ENCODE data around the gene SSBP2.
"Not testable (repeated sequence)": the region's sequence is repeated elsewhere in the genome, so short reads cannot be mapped to it uniquely, and the experiment has no call there.

Gene SSBP2

DNA sequence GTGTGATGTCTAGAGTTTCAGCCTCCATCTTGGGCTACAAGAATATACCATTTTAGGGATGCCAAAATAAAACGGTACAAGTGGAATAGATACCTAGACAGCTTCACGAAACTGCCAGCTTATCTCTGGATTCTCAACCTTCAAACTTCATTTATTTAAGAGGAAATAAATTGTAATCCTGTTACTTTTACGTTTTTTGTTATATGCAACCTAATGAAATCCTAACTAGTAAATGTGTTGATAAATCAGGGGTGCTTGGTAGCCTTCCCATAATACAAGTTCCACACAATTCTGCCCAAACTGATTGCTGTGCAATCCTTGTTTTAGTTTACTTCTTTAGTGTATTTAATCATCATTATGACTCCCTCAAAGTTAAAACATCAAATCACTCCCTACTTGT, 75.5 kb downstream of the SSBP2 start:
- TF ChIP-seq, protein P1, sequence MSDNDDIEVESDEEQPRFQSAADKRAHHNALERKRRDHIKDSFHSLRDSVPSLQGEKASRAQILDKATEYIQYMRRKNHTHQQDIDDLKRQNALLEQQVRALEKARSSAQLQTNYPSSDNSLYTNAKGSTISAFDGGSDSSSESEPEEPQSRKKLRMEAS (IDR thresholded peaks at IDR 0.05; ENCODE audit: low read depth, low read length) = no peak
- TF ChIP-seq, protein P2, sequence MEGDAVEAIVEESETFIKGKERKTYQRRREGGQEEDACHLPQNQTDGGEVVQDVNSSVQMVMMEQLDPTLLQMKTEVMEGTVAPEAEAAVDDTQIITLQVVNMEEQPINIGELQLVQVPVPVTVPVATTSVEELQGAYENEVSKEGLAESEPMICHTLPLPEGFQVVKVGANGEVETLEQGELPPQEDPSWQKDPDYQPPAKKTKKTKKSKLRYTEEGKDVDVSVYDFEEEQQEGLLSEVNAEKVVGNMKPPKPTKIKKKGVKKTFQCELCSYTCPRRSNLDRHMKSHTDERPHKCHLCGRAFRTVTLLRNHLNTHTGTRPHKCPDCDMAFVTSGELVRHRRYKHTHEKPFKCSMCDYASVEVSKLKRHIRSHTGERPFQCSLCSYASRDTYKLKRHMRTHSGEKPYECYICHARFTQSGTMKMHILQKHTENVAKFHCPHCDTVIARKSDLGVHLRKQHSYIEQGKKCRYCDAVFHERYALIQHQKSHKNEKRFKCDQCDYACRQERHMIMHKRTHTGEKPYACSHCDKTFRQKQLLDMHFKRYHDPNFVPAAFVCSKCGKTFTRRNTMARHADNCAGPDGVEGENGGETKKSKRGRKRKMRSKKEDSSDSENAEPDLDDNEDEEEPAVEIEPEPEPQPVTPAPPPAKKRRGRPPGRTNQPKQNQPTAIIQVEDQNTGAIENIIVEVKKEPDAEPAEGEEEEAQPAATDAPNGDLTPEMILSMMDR (IDR thresholded peaks at IDR 0.05; ENCODE audit: low read depth, low read length) = no peak
- TF ChIP-seq MYC (IDR thresholded peaks at IDR 0.05; ENCODE audit: low read depth, low read length) = no peak
- no peak for TF ChIP-seq POLR2A (IDR thresholded peaks at IDR 0.05; ENCODE audit: extremely low read depth, insufficient read length)
- no peak overlapping the region for H3K4me3 ChIP-seq (ENCODE audit: low read depth, low read length)
- DNase-seq (ENCODE audit: low read depth) = no peak

DNA sequence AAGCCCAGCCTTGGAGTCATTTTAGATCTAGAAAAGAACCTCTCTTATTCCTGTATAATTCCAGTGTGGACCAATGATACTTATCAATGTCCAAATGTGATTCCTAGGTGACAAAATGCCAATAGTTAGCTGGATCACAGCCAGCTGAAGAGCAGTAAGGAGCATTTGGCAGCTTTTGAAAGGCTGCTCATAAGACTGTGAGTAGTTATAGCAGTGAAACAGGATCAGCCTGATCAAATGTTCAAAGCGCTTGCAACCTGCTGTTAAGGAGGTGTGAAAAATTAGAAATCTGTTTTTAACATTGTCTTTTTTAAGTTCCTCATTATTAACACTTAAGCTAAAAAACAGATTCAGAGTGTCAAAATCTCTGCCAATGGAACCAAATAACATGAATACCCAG, 85.1 kb downstream of the SSBP2 start:
- TF ChIP-seq MYC (IDR thresholded peaks at IDR 0.05; ENCODE audit: low read depth, low read length) = no peak
- TF ChIP-seq, protein P1 (IDR thresholded peaks at IDR 0.05; ENCODE audit: low read depth, low read length) = no peak
- no peak for TF ChIP-seq POLR2A (IDR thresholded peaks at IDR 0.05; ENCODE audit: extremely low read depth, insufficient read length)
- TF ChIP-seq, protein P2 (IDR thresholded peaks at IDR 0.05; ENCODE audit: low read depth, low read length) = no peak
- H3K4me3 ChIP-seq (ENCODE audit: low read depth, low read length) = no peak overlapping the region
- DNase-seq (ENCODE audit: low read depth) = no peak

DNA sequence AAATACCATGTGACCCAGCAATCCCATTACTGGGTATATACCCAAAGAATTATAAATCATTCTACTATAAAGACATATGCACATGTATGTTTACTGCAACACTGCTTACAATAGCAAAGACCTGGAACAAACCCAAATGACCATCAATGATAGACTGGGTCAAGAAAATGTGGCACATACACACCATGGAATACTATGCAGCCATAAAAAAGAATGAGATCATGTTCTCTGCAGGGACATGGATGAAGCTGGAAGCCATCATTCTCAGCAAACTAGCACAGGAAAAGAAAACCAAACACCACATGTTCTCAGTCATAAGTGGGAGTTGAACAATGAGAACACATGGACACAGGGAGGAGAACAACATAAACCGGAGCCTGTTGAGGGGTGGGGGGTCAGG, 90.3 kb downstream of the SSBP2 start:
- DNase-seq (ENCODE audit: low read depth); H3K4me3 ChIP-seq (ENCODE audit: low read depth, low read length): not testable (repeated sequence)

DNA sequence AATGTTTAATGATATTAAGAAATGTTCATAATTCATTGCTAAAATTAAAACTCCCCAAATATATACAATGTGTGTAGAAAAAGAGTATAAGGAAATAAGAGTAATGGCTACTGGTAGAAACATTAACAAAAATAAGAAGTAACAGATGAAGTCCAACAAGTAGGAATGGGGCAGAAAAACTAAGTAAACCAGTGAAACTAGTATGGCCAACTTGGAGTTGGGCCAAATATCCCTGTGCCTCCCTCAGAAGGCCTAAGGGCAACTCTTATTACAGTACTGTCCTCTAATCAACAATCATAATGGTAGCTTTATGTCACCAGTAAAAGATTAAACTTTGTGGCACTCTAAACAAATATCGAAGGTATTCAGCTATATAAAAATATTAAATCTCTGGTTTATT, 93.5 kb downstream of the SSBP2 start:
- DNase-seq (ENCODE audit: low read depth) = no peak
- TF ChIP-seq POLR2A (IDR thresholded peaks at IDR 0.05; ENCODE audit: extremely low read depth, insufficient read length) (no peak), MYC (IDR thresholded peaks at IDR 0.05; ENCODE audit: low read depth, low read length) (no peak)
- TF ChIP-seq, protein P1 (IDR thresholded peaks at IDR 0.05; ENCODE audit: low read depth, low read length) = no peak
- TF ChIP-seq, protein P2 (IDR thresholded peaks at IDR 0.05; ENCODE audit: low read depth, low read length) = no peak
- H3K4me3 ChIP-seq (ENCODE audit: low read depth, low read length) = no peak overlapping the region

DNA sequence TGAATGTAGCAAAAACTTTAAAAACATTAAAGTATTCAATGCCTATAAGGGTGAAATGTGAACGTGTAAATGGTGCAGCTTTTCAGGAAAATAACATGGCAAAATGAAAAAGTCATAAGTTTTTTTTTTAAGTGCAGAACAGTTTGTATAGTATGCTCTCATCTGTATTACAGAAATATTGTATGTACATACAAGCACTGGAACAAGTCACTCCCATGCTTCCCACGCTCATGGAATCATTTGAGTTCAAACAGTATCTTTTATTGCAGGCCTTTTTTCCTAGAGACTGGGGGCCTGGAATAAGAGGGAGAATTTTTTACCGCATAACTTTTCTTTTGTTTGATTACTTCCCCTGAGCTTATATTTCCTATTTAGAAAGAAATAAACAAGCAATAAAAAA, 94.1 kb downstream of the SSBP2 start:
- DNase-seq (ENCODE audit: low read depth) = no peak
- H3K4me3 ChIP-seq (ENCODE audit: low read depth, low read length) = no peak overlapping the region
- TF ChIP-seq MYC (IDR thresholded peaks at IDR 0.05; ENCODE audit: low read depth, low read length) = no peak
- TF ChIP-seq, protein P1 (IDR thresholded peaks at IDR 0.05; ENCODE audit: low read depth, low read length) = no peak
- TF ChIP-seq POLR2A (IDR thresholded peaks at IDR 0.05; ENCODE audit: extremely low read depth, insufficient read length) = no peak
- TF ChIP-seq, protein P2 (IDR thresholded peaks at IDR 0.05; ENCODE audit: low read depth, low read length) = no peak

DNA sequence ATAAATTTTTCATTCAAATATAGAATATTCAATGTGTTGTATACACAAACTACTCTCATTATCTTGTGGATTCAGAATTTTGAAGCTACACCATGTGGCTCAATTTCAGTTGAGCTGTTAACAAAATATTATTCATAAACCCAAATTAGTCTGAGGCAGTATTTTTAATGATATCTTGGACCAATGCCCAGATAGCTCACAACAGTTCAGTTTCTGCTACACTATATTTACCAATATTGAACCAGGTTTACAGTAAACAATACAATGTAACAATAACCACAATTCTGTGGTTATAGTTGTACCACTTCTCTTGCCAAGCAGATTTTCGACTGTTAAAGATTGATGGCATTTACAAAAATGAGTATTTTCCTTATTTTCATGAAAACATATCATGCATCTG, 99.9 kb downstream of the SSBP2 start:
- DNase-seq (ENCODE audit: low read depth) = no peak
- H3K4me3 ChIP-seq (ENCODE audit: low read depth, low read length) = no peak overlapping the region
- TF ChIP-seq MYC (IDR thresholded peaks at IDR 0.05; ENCODE audit: low read depth, low read length) (no peak), POLR2A (IDR thresholded peaks at IDR 0.05; ENCODE audit: extremely low read depth, insufficient read length) (no peak)
- TF ChIP-seq, protein P1 (IDR thresholded peaks at IDR 0.05; ENCODE audit: low read depth, low read length) = no peak
- TF ChIP-seq, protein P2 (IDR thresholded peaks at IDR 0.05; ENCODE audit: low read depth, low read length) = no peak
